Fibroblast of peridontal ligament (primary cell): ENCODE data around the gene MRPL11.
A peak's percentile ranks its signal among the peaks of the same experiment; 100 is the strongest.
"Not testable (repeated sequence)": the region's sequence is repeated elsewhere in the genome, so short reads cannot be mapped to it uniquely, and the experiment has no call there.

ENCODE experiments used
- DNase-seq: peaks from one replicate; pipeline ENCODE4 v3.0.0-alpha.2; 2010; ENCODE audit errors: extremely low read depth

The MRPL11 gene

DNA sequence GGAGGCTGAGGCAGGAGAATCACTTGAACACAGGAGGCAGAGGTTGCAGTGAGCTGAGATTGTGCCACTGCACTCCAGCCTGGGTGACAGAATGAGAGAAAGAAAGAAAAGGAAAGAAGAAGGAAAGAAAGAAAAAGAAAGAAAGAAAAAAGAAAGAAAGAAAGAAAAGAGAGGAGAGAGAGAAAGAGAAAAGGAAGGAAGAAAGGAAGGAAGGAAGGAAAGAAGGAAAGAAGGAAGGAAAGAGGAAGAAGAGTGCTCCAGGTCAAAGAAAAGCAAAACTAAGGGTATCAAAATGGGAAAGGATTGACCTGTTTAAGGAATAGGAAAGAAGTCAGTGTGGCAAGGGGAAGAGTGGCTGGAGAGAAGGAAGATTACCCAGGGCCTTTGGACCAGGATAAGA, 7.4 kb downstream of the MRPL11 start:
- not testable (repeated sequence) for DNase-seq

DNA sequence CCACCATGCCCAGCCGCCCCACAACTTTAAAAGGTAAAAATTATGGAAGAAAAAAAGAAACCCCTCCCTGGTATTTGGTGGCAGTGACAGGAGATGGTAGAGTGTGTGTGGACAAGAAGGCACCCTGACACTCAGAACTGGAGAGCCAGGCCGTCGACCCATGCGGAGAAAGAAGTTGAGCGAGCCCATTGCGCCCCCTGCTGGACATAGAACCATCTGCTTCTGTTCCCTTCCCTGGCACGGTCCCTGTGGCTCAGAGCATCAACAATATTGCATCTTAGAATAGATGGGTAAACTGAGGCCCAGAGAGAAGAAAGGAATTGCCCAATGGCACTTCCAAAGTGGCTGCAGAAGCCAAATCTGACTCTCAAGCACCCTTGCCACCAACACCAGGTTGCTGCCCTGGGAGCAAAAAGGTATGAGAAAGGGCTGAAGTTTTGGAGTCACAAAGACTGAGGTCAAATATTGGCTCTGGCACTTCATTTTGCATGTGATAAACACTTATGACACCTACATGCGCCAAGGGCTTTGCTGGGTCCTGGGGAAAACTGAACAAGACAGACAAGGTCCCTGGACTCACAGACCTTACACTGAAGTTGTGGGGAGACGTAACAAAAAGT, 8.6 kb downstream of the MRPL11 start:
- DNase-seq = peak; percentile 77

DNA sequence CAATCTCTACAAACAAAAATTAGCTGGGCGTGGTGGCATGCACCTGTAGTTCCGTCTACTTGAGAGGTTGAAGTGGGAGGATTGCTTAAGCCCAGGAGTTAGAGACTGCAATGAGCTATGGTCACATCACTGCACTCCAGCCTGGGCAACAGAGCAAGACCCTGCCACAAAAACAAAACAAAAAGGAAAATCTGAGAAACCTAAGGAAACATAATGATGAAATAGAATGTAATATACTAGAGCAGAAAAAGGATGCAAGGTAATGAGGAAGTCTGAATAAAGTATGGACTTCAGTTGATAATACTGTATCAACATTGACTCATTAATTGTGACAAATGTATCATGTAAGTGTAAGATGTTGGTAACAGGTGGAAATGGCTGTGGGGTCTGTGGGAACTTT, 9.7 kb downstream of the MRPL11 start:
- DNase-seq = no peak

DNA sequence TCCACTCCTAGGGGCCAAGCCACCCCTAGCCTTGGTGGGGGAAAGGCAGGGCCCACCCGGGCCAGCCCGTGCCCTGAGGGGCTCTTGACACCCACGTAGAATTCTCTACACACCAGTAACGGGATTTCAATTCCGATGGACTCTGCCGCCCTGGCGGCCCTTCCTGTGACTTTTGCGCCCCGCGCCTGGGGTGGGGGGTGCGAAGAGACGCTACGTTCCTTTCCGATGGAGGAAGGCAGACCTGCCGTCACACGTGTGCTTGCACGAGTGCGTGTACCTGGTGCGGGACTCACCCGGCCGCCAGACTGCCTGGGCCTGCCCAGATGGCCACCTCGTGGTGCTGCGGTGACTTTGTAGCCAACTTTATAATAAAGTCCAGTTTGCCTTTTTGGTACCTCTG, 12.3 kb downstream of the MRPL11 start:
- no peak for DNase-seq

DNA sequence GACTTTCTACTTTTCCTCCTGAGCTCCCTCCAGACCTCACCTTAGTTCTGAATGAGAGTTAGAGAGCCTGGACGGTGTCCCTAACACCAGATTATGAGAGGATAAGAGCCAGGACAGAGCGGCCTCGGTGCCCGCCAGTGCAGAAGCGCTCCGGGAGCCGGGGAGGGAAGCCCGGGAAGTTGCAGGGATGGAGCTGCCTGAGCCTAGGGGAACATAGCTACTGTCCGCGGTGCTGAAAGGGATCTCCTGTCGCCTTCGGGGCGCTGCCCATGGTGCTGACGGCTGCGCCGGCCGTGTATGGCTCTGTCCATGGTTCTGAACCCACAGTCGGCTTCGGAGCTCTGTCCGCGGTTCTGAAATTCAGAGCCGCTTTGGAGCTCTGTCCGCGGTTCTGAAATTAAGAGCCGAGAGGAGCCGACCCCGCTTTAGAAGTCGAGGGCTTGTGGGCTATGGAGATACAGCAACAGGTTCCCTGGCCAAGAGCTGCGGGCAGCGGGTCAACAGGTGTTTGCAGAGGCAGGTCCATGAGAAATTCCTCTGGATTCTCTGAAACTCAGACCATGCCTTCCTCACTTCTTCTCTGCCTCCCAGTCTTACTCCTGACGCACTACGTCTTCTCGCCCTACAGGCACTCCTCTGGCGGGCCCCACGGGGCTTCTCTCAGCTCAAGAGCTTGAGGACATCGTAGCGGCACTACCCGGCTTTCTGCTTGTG, 17.0 kb downstream of the MRPL11 start:
- peak; percentile 90 for DNase-seq

DNA sequence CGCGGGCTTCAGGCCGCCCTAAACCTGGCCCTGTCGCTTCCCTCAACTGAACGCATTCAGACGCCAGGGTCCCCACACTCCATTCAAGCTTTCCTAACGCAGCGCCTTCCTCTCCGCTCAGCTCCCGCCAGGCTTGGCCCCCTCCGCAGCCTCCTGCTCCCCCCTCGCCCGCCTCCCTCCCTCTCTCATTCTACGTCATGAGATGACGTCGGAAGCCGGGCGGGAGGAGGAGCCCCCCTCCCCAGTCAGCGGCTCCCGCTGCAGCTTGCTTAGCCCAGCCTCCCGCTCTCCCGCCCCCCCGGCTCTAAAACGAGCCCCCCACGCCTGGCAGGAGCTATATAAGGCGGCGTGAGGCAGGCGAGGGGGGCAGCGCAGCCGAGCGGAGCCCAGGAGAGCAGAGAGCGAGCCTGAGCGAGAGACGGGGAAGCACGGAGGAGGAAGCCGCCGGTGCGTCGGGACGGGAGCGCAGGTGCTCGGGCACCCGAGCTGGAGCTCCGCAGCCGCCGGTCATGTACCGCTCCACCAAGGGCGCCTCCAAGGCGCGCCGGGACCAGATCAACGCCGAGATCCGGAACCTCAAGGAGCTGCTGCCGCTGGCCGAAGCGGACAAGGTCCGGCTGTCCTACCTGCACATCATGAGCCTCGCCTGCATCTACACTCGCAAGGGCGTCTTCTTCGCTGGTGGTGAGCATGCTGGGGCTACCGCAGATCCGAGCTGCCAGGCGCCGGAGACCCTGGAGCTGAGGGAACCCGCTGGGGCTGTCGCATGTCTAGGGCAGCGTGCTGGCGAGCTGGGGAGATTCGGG, 17.8 kb downstream of the MRPL11 start, which contains the start of gene NPAS4:
NPAS4 (plus strand) TSS at position 365 of the 806 bp plus-strand sequence; CDS start at position 510, 145 bp downstream.
- DNase-seq = no peak

DNA sequence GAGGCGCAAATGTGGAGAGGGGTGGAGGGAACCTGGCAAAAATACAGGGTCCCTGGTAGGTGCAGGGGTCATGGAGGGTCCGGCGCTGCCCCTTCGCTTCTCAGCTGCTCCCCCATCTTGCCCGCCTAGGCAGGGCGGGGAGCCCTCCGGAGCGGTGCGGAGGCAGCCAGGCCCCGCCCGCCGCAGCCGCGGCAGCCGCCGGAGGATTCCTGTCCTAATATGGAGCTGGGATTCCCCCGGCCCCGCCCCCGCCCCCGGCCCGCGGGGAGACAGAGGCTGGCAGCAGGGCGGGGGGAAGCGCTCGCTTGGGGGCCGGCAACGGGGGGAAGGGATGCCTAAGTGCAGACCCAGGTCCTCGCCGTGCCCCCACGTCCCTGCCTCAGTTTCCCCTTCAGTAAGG, 18.8 kb downstream of the MRPL11 start:
- no peak for DNase-seq

DNA sequence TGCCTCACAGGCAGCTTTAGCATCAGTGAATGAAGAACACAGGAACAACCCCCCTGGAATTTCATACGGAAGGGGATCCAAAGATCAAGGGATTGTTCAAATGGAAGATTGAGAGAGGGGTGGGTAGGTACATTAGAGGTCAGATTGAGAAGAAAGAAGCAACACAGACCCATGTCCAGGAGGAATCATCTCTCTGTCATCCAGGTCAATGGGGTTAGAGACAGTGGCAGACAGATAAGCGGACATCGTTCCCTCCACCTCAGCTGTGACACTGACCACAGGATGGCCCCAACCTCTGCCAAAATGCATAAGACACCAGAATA, 19.7 kb downstream of the MRPL11 start:
- DNase-seq = no peak

DNA sequence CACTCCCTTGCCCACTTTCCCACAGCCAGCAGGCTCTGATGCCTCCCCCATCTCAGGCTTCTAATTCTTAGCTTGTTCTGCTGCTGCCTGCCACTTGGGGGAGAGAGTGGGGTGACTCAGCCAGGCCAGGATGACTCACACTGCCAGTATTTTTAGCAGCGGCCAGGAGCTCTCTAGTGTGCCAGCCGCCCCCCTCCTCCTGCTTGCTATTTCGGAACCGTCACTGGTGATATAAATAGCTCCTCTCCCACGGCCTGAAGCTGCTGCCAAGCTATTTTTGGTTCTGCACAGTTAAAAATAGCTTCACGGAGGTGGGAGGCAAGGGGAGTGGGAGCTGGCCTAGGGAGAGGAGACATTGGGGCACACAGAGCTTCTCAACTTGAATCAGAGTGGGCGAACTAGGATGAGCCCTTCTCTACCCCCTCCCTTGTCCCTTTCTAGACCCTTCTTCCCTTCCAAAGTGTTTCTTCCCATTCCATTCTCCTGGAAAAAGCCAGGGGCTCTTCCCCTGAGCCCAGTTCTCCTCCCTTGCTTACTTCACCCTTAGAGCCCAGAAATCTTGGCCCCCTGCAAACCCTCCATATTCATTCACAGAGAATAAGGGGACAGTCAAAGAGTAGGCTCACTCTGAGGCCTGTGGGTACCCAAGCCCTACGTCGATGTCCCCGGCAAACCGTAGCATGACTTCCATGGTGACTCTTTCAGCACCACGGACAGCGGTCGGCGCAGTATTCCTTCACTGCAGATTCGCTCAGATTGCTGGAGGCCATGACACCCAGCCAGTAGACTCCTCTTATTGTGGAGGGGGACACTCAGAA, 20.3 kb downstream of the MRPL11 start:
- DNase-seq = peak; percentile 96

DNA sequence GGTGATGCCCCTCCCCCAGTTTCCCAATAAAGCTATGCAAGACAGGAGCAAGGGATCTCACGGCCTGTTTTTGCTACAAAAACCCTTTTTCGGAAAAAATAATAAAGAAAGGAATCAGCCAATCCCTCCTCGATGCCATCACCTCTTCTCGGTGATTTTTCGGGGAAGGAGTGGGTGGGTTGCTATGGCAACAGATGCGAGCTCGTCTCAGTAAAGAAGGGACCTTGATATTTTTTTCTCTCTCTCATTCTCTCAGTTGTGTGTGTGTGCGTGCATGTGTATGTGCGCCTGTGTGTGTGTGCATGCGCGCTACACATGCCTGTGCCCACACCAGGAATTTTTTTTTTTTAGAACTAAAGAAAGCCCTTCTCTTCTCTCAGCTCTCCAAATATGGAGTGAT, 21.6 kb downstream of the MRPL11 start:
- DNase-seq = no peak

DNA sequence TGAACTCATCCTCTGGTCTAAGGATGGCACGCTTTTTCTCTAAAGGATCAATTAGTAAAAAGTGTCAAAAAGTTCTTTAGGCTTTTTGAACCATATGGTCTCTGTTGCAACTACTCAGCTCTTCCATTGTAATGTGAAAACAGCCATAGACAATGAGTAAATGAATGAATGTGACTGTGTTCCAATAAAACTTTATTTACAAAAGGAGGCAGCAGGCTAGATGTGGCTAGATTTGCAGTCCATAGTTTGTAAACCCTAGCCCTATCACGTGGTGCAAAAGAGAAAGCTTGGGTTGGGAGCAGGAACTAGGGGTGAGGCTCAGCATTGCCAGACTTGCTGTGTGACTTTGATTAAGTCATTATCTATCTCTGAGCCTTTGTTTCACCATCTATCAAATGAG, 23.2 kb downstream of the MRPL11 start:
- no peak for DNase-seq

DNA sequence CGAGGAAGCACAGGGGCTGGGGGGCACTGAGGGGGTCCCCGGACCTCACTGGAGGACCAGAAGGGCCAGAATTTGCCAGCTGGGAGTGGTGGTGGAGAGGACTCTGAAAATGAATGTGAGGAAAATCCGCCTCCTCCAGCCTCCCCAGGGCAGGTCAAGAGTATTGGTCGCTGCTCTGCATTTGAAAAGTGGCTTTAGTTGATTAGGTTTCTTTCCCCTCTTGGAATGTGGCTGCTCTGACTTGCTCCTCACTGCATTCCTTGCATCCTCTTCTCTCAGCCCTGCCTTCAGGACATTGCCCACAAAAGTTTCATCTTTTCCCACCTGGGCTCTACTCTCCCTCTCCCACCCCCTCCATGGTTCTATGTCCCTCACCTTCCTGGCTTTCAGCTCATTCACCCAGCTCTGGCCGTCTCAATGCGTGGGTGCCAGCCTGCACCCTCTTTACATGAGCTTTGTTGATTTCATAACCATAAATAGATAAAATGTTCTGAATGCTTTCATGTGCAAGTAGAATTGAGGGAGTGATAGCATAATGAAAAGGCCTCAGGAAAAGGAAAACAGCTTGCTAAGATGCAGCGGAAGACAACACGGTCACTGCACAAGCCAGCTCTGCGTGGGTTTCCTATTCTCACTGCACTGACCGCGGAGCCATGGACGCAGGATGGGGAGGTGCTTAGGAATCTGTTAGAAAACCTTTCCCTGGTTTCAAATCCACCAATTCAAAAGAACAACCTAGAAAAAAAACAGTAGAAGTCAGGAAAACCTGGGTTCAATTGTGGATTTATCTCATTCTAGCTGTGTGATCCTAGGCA, 24.3 kb downstream of the MRPL11 start:
- no peak for DNase-seq

DNA sequence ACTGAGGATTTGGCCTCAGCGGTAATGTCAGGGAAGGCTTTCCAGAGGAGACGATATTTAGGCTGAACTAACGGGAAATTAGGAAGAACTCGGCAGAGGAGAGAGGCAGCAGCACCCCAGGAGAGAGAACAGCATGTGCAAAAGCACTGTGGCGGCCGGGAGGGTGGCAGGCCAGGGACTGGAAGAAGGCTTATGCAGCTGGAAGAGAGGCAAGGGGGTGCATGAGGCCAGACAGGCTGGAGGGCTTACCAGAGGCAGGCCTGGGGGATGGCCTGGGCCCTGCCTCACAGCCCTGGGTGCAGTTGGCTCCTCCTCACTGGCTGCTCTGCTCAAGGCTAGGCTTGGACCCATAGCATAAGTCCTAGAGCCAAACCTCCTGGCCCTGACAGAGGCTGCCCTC, 25.5 kb downstream of the MRPL11 start:
- no peak for DNase-seq

DNA sequence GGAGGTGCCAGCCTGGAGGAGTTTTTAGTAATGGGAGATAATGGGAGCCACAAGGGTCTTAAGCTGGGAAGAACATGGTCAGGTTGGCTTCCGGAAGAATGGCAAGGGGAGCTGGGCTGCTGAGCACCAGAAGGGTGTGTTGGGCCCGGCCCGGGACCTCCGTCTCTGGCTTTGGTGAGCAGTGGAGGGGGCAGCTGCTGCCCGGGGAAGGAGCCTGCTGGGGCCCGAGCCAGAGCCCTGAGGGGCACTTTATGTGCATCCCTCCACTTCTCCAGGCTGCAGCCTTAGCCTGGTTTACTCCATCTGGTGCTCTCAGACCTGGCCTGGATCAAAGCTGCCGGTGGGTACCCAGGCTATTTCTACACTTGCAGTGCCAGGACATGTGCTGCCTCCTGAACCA, 26.5 kb downstream of the MRPL11 start:
- DNase-seq = no peak

DNA sequence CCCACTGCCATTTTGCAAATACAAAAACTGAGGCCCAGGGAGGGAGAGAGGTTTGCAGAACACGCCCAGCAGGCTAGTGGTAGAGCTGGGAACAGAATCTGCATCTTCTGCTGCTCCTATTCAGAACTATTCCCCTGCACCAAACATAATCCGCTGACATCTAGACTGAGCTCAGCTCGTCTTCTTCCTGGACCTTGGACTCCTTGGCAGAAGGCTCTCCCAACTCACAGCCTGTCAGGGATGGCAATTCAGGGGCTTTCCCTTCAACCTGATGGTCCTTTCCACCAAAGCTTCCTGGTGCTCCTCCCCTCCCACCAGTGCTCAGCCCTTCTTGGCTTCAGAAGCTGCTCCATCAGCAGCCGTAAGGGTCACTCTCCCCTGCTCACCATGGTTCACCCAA, 27.3 kb downstream of the MRPL11 start:
- no peak for DNase-seq

DNA sequence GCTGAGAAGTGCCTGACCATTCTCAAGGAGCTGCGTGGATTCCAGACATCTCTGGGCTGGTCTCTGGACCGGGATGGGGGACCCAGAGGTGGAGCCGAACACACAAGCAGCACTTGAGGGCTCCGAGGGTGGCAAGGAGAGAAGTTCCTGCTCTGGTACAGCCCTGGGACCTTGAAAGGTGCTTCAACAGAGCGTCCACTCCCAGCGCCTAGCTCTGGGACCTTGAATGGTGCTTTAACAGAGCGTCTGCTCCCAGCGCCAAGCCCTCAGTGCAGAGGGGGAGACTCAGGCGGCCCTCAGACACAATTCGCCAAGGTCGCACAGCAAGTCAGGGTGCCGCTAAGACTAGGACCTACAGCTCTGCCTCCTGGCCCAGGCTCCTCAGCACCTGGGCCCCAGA, 28.5 kb downstream of the MRPL11 start:
- DNase-seq = no peak

DNA sequence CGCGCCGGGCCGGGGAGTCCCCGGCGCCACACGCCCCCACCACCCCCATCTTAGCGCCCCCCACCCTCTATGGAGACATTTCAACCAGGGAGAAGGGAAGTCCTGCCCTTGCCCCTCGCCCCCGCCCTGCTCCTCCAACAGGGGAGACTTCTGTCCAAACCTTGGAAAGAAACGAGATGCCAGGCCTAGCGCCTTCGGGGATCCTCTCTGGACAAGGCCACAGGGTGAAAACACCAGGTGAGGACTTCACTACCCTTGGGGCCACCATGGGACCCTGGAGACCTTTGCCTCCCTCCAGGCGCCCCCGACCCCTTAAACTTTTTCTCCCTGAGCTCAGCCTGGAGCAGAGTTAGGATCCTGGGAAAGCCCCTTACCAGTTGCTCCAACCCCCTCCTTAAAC, 29.4 kb downstream of the MRPL11 start:
- no peak for DNase-seq

DNA sequence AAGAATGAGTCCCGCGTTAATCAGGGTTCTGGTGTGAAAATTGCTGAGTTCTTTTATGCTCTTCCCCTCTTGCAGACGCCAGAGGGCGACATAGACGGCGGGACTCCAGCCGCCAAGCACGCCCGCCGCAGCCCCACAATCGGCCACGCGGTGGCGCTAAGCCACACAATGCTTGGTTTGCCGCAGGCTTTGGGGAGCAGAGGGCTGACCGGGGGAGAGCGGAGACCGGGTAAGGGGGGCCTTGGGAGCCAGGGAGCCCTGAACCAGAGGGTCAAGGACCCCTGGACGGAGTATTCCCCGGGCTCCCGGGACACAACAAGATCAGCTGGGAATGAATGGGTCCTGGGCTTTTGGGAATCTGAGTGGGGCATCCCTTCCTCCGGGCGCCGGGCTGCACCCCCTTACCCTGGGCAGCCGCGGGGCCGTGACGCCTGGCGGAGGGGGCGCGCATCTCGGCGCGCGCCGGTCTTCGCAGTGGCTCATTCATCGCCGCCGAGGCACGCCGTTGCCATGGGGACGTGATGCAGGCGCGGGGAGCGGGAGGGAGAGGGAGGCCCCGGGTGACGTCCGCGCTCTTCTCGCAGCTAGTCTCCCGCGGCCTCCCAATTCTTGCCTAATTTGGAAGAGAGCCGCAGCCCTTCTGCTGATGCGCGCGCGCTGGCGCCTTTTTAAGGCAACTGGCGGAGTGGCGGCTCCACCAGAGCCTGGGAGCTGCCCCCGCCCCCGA, 30.0 kb downstream of the MRPL11 start:
- peak; percentile 90 for DNase-seq

DNA sequence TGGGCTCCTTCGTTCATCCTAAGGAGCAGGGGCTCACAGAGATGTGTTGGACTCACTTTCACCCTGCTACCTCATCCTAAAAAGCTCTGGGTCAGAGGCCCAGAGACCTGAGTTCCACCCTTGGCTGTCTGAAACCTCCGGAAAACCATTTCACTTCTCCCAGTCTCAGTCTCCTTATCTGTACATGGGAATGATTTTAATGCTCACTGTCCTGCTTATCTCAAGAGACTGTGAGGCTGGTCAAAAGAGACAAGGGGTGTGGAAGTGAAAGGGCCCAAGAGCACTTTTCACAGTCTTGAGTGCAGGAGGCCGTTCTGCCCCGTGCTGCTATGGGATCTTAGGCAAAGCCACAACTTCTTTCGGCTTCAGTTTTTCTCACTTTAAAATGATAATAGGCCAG, 31.0 kb downstream of the MRPL11 start:
- DNase-seq = no peak

DNA sequence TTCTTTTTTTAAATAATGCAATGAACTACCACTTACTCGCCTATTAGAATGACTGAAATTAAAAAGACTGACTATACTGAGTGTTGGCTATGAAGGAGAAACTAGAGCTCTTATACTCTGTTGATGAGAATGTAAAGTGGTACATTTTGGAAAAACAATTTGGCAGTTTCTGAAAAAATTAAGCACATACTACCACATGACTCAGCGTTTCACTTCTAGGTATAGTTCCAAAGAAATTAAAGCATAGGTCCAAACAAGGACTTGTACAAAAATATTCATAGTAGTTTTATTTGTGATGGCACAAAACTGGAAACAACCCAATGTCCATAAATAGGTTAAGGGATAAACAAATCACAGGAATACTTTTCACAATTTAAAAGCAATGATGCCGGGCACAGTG, 44.7 kb downstream of the MRPL11 start:
- DNase-seq = no peak

DNA sequence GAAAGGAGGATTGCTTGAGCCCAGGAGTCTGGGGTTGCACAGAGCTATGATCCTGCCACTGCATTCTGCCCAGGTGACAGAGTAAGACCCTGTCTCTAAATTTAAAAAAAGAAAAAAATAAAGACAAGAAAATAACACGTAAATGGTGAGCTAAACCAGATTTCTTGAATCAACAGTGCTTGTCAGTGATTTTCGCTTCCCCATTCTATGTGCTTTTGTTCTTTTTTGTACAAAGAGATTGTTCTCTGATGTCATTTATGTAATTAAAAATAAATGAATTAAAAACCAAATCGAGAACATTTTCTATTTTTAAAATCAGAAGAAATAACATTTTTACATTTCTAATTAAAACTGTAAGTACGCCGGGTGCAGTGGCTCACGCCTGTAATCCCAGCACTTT, 47.3 kb downstream of the MRPL11 start:
- DNase-seq = no peak
